Naive B cell (primary cell): ENCODE data around the gene KCNAB1. TPM values are rescaled to one million over a fixed set of nuclear protein-coding genes. Genes with fewer than 3 reads are reported as not detected.

Experiments
- ATAC-seq, 2 donors: fragments of 150-1000 bp; cut with Tn5 transposase; 2 replicates each; pipeline ENCODE4 v1.10.0; 2021; ENCODE audit warnings: low read depth in 2 of 2, mild to moderate bottlenecking in 2 of 2, moderate library complexity in 2 of 2
- DNase-seq: peaks from one replicate; pipeline ENCODE4 v3.0.0; 2022
- H3K27ac Mint-ChIP-seq, 6 donors: one replicate each; pipeline ENCODE4 v1.8.0; 2020 to 2022; ENCODE audit warnings: mild to moderate bottlenecking in 6 of 6, mixed read lengths in 6 of 6, moderate library complexity in 5 of 6, inconsistent platforms in 2 of 6
- H3K27me3 Mint-ChIP-seq, 3 donors: one replicate each; pipeline ENCODE4 v1.8.0; 2021 to 2022; ENCODE audit warnings: mixed read lengths in 3 of 3, mild to moderate bottlenecking in 1 of 3
- H3K36me3 Mint-ChIP-seq, 2 donors: one replicate each; pipeline ENCODE4 v1.8.0; 2020 to 2022; ENCODE audit warnings: mixed read lengths in 2 of 2, inconsistent platforms in 1 of 2, mild to moderate bottlenecking in 1 of 2
- H3K4me1 Mint-ChIP-seq, 3 donors: one replicate each; pipeline ENCODE4 v1.8.0; 2020 to 2022; ENCODE audit warnings: mixed read lengths in 3 of 3, inconsistent platforms in 1 of 3, mild to moderate bottlenecking in 1 of 3, moderate library complexity in 1 of 3
- H3K4me3 Mint-ChIP-seq, 8 donors: one replicate each; pipeline ENCODE4 v1.8.0; 2020 to 2022; ENCODE audit warnings: mild to moderate bottlenecking in 8 of 8, mixed read lengths in 8 of 8, moderate library complexity in 8 of 8, inconsistent platforms in 2 of 8
- H3K9me3 Mint-ChIP-seq, 7 donors: one replicate each; pipeline ENCODE4 v1.8.0; 2020 to 2022; ENCODE audit warnings: mixed read lengths in 7 of 7, mild to moderate bottlenecking in 5 of 7, inconsistent platforms in 2 of 7, moderate library complexity in 1 of 7
- polyA plus RNA-seq, 6 donors: library from polyadenylated mRNA; unstranded; fragments of 300-500 nt; fragmentation: Illumina TruSeq; gene quantifications; one replicate each; pipeline ENCODE4 v1.2.3, GENCODE V29; 2021; ENCODE audit warnings: low read depth in 6 of 6

Gene KCNAB1
- polyA plus RNA-seq, 6 donors from 2014 or later: 0.05 to 0.30 (median 0.19) TPM; not detected in 1

- H3K9me3 Mint-ChIP-seq: no peaks in the 10 kb centered on the region
- H3K27me3 Mint-ChIP-seq: peaks cover 0 to 21% (median 10%) of the 10 kb centered on the region in 3 donors
- H3K27ac Mint-ChIP-seq: no peak overlapping the region
- H3K4me1 Mint-ChIP-seq: no peaks in the 10 kb centered on the region
- ATAC-seq (no peak), DNase-seq (no peak)
- no peaks in the 10 kb centered on the region for H3K36me3 Mint-ChIP-seq
- H3K4me3 Mint-ChIP-seq: no peak overlapping the region
Measured at GRCh38 chr3:156474560-156475389, 354.4 kb downstream of the KCNAB1 start.

- no peak overlapping the region for H3K27ac Mint-ChIP-seq
- H3K27me3 Mint-ChIP-seq: peaks cover 0 to 16% (median 2%) of the 10 kb centered on the region in 3 donors
- H3K4me3 Mint-ChIP-seq: no peak overlapping the region
- peaks cover 0 to 3% (median 0%) of the 10 kb centered on the region in 3 donors for H3K4me1 Mint-ChIP-seq
- H3K9me3 Mint-ChIP-seq: no peaks in the 10 kb centered on the region
- no peak for ATAC-seq
- H3K36me3 Mint-ChIP-seq: no peaks in the 10 kb centered on the region
- DNase-seq: no peak
Measured at GRCh38 chr3:156477323-156477722, 356.9 kb downstream of the KCNAB1 start.

GRCh38 chr3:156478891-156479290 is 358.5 kb downstream of the KCNAB1 start:
- no peak for ATAC-seq
- Mint-ChIP-seq H3K4me3 (no peak overlapping the region), H3K4me1 (peaks cover 7 to 12% (median 10%) of the 10 kb centered on the region in 3 donors), H3K27me3 (peaks cover 0 to 10% (median 0%) of the 10 kb centered on the region in 3 donors), H3K36me3 (no peaks in the 10 kb centered on the region), H3K27ac (peak overlapping the region in 1 of 6 donors; percentile 16), H3K9me3 (no peaks in the 10 kb centered on the region)
- no peak for DNase-seq

- H3K36me3 Mint-ChIP-seq: no peaks in the 10 kb centered on the region
Measured at GRCh38 chr3:156479604-156480003, 359.2 kb downstream of the KCNAB1 start.

GRCh38 chr3:156480949-156481348 is 360.6 kb downstream of the KCNAB1 start:
- H3K27me3 Mint-ChIP-seq: peaks cover 0 to 10% (median 0%) of the 10 kb centered on the region in 3 donors
- H3K4me1 Mint-ChIP-seq: peaks cover 20 to 26% (median 25%) of the 10 kb centered on the region in 3 donors
- no peak for ATAC-seq
- H3K4me3 Mint-ChIP-seq: no peak overlapping the region
- H3K27ac Mint-ChIP-seq: no peak overlapping the region
- peaks cover 0 to 1% (median 0%) of the 10 kb centered on the region in 7 donors for H3K9me3 Mint-ChIP-seq
- H3K36me3 Mint-ChIP-seq: no peaks in the 10 kb centered on the region
- no peak for DNase-seq

More at GRCh38 chr3:156479604-156480003, 359.2 kb downstream of the KCNAB1 start:
- Mint-ChIP-seq H3K27me3 (peaks cover 0 to 10% (median 0%) of the 10 kb centered on the region in 3 donors), H3K27ac (no peak overlapping the region), H3K9me3 (no peaks in the 10 kb centered on the region), H3K4me1 (peaks cover 14 to 20% (median 16%) of the 10 kb centered on the region in 3 donors), H3K4me3 (no peak overlapping the region)
- ATAC-seq: no peak
- no peak for DNase-seq

- H3K27ac Mint-ChIP-seq: peak overlapping the region in 3 of 6 donors; percentile 26 to 77 (median 28)
- ATAC-seq (no peak), DNase-seq (no peak)
- peaks cover 0 to 1% (median 0%) of the 10 kb centered on the region in 7 donors for H3K9me3 Mint-ChIP-seq
- peaks cover 0 to 5% (median 0%) of the 10 kb centered on the region in 3 donors for H3K27me3 Mint-ChIP-seq
- H3K36me3 Mint-ChIP-seq: no peaks in the 10 kb centered on the region
- peak overlapping the region in 1 of 8 donors; percentile 39 for H3K4me3 Mint-ChIP-seq
- H3K4me1 Mint-ChIP-seq: peaks cover 20 to 26% (median 26%) of the 10 kb centered on the region in 3 donors
Measured at GRCh38 chr3:156483002-156483401, 362.6 kb downstream of the KCNAB1 start.

- Mint-ChIP-seq H3K9me3 (peaks cover 0 to 1% (median 0%) of the 10 kb centered on the region in 7 donors), H3K36me3 (no peaks in the 10 kb centered on the region), H3K27me3 (peaks cover 0 to 5% (median 0%) of the 10 kb centered on the region in 3 donors), H3K4me1 (peaks cover 20 to 26% (median 26%) of the 10 kb centered on the region in 3 donors), H3K27ac (peak overlapping the region; percentile 7 to 92 (median 81)), H3K4me3 (peak overlapping the region in 7 of 8 donors; percentile 10 to 75 (median 56))
- peak; percentile 76 to 78 for ATAC-seq
- peak; percentile 28 for DNase-seq
Measured at GRCh38 chr3:156483426-156483825, 363.0 kb downstream of the KCNAB1 start.

GRCh38 chr3:156483961-156484787 is 363.8 kb downstream of the KCNAB1 start:
- DNase-seq: peak; percentile 35
- peak; percentile 74 to 81 for ATAC-seq
- no peaks in the 10 kb centered on the region for H3K27me3 Mint-ChIP-seq
- H3K27ac Mint-ChIP-seq: peak overlapping the region; percentile 7 to 92 (median 81)
- peak overlapping the region; percentile 10 to 85 (median 56) for H3K4me3 Mint-ChIP-seq
- H3K4me1 Mint-ChIP-seq: peaks cover 20 to 26% (median 26%) of the 10 kb centered on the region in 3 donors
- H3K9me3 Mint-ChIP-seq: peaks cover 0 to 1% (median 0%) of the 10 kb centered on the region in 7 donors
- H3K36me3 Mint-ChIP-seq: no peaks in the 10 kb centered on the region

- H3K36me3 Mint-ChIP-seq: no peaks in the 10 kb centered on the region
- H3K4me1 Mint-ChIP-seq: peaks cover 11 to 20% (median 15%) of the 10 kb centered on the region in 3 donors
- H3K27ac Mint-ChIP-seq: no peak overlapping the region
- no peak overlapping the region for H3K4me3 Mint-ChIP-seq
- peaks cover 0 to 5% (median 4%) of the 10 kb centered on the region in 3 donors for H3K27me3 Mint-ChIP-seq
- no peak for DNase-seq
- ATAC-seq: no peak
- peaks cover 0 to 1% (median 0%) of the 10 kb centered on the region in 7 donors for H3K9me3 Mint-ChIP-seq
Measured at GRCh38 chr3:156488767-156489166, 368.4 kb downstream of the KCNAB1 start.

- no peak overlapping the region for H3K27ac Mint-ChIP-seq
- ATAC-seq: no peak
- peaks cover 1 to 8% (median 5%) of the 10 kb centered on the region in 3 donors for H3K27me3 Mint-ChIP-seq
- DNase-seq: no peak
- peaks cover 0 to 1% (median 0%) of the 10 kb centered on the region in 7 donors for H3K9me3 Mint-ChIP-seq
- H3K36me3 Mint-ChIP-seq: no peaks in the 10 kb centered on the region
- peaks cover 4 to 13% (median 8%) of the 10 kb centered on the region in 3 donors for H3K4me1 Mint-ChIP-seq
- H3K4me3 Mint-ChIP-seq: no peak overlapping the region
Measured at GRCh38 chr3:156489462-156489911, 369.1 kb downstream of the KCNAB1 start.

- Mint-ChIP-seq H3K4me1 (no peaks in the 10 kb centered on the region), H3K27me3 (peaks cover 9 to 16% (median 9%) of the 10 kb centered on the region in 3 donors), H3K9me3 (peaks cover 0 to 5% (median 3%) of the 10 kb centered on the region in 7 donors), H3K36me3 (no peaks in the 10 kb centered on the region), H3K27ac (no peak overlapping the region), H3K4me3 (no peak overlapping the region)
- no peak for DNase-seq
- ATAC-seq: no peak
Measured at GRCh38 chr3:156491192-156491591, 370.8 kb downstream of the KCNAB1 start.

GRCh38 chr3:156492801-156493261 is 372.5 kb downstream of the KCNAB1 start:
- Mint-ChIP-seq H3K27me3 (peaks cover 9 to 20% (median 9%) of the 10 kb centered on the region in 3 donors), H3K27ac (peak overlapping the region in 1 of 6 donors; percentile 60), H3K9me3 (peaks cover 0 to 7% (median 3%) of the 10 kb centered on the region in 7 donors), H3K36me3 (no peaks in the 10 kb centered on the region), H3K4me3 (no peak overlapping the region), H3K4me1 (no peaks in the 10 kb centered on the region)
- no peak for DNase-seq
- ATAC-seq: no peak

GRCh38 chr3:156493887-156494286 is 373.5 kb downstream of the KCNAB1 start:
- H3K9me3 Mint-ChIP-seq: peaks cover 0 to 16% (median 4%) of the 10 kb centered on the region in 7 donors
- H3K27ac Mint-ChIP-seq: no peak overlapping the region
- no peak overlapping the region for H3K4me3 Mint-ChIP-seq
- H3K36me3 Mint-ChIP-seq: no peaks in the 10 kb centered on the region
- ATAC-seq (no peak), DNase-seq (no peak)
- peaks cover 9 to 20% (median 9%) of the 10 kb centered on the region in 3 donors for H3K27me3 Mint-ChIP-seq
- H3K4me1 Mint-ChIP-seq: no peaks in the 10 kb centered on the region
